Neuronal stem cell (in vitro differentiated cells): ENCODE results near the gene MINK1. TPM values are rescaled to one million over a fixed set of nuclear protein-coding genes. Genes with fewer than 3 reads are reported as not detected.

ENCODE experiments used
- DNase-seq: peaks from one replicate; pipeline ENCODE4 v3.0.0-alpha.2; 2013; ENCODE audit warnings: low spot score
- H2AFZ ChIP-seq: one replicate; pipeline ENCODE4 v1.6.1; 2013; ENCODE audit warnings: mild to moderate bottlenecking, low read length, inconsistent platforms
- H2AK5ac ChIP-seq: 2 replicates; pipeline ENCODE4 v1.6.1; 2013; ENCODE audit warnings: low read depth, mild to moderate bottlenecking, inconsistent platforms, low read length, moderate library complexity, mixed read lengths
- H2BK120ac ChIP-seq: 2 replicates; pipeline ENCODE4 v1.6.1; 2013; ENCODE audit warnings: low read depth, mild to moderate bottlenecking, inconsistent platforms, low read length, moderate library complexity, mixed read lengths
- H2BK12ac ChIP-seq: one replicate; pipeline ENCODE4 v1.6.1; 2013; ENCODE audit warnings: low read length, inconsistent platforms
- H2BK15ac ChIP-seq: 2 replicates; pipeline ENCODE4 v1.6.1; 2013; ENCODE audit warnings: mild to moderate bottlenecking, low read length, inconsistent platforms, mixed read lengths
- H2BK5ac ChIP-seq: one replicate; pipeline ENCODE4 v1.6.1; 2013; ENCODE audit warnings: inconsistent platforms, mild to moderate bottlenecking, low read length, moderate library complexity
- H3K14ac ChIP-seq: one replicate; pipeline ENCODE4 v1.6.1; 2013; ENCODE audit warnings: low read length, inconsistent platforms
- H3K18ac ChIP-seq: 2 replicates; pipeline ENCODE4 v1.6.1; 2013; ENCODE audit warnings: low read length, inconsistent platforms
- H3K23ac ChIP-seq: 2 replicates; pipeline ENCODE4 v1.6.1; 2013; ENCODE audit warnings: low read depth, mild to moderate bottlenecking, mixed read lengths, low read length, inconsistent platforms; ENCODE audit not compliant: poor library complexity
- H3K27ac ChIP-seq: replicated peaks from 3 replicates; pipeline ENCODE4 v1.5.1; 2013; ENCODE audit warnings: low read length, inconsistent platforms
- H3K27me3 ChIP-seq, 3 experiments: 2 replicates each; pipeline ENCODE4 v1.6.1; 2013; ENCODE audit warnings: low read length in 3 of 3, mild to moderate bottlenecking in 2 of 3, inconsistent platforms in 1 of 3, low read depth in 1 of 3, mixed read lengths in 1 of 3, moderate library complexity in 1 of 3; ENCODE audit not compliant: control insufficient read depth in 3 of 3, insufficient read depth in 3 of 3
- H3K36me3 ChIP-seq, 2 donors: replicated peaks in 1 of 2; 2 replicates each; pipeline ENCODE4 v1.6.1; 2013; ENCODE audit warnings: low read length in 2 of 2; ENCODE audit not compliant: control insufficient read depth in 2 of 2, insufficient read depth in 2 of 2
- H3K4ac ChIP-seq: 2 replicates; pipeline ENCODE4 v1.6.1; 2013; ENCODE audit warnings: inconsistent platforms, mild to moderate bottlenecking, low read length, moderate library complexity
- H3K4me1 ChIP-seq, 2 donors: 1 replicate in 1 of 2; 2 replicates in 1 of 2; pipeline ENCODE4 v1.6.1; 2013; ENCODE audit warnings: low read length in 2 of 2, low read depth in 1 of 2; ENCODE audit not compliant: control insufficient read depth in 2 of 2, insufficient read depth in 1 of 2
- H3K4me2 ChIP-seq: one replicate; pipeline ENCODE4 v1.6.1; 2013; ENCODE audit warnings: mild to moderate bottlenecking, low read length, inconsistent platforms; ENCODE audit not compliant: insufficient read depth, poor library complexity, severe bottlenecking
- H3K4me3 ChIP-seq, 2 donors: 2 replicates each; pipeline ENCODE4 v1.5.1; 2013; ENCODE audit warnings: low read length in 2 of 2, mild to moderate bottlenecking in 2 of 2, inconsistent platforms in 1 of 2, moderate library complexity in 1 of 2
- H3K79me1 ChIP-seq: one replicate; pipeline ENCODE4 v1.6.1; 2013; ENCODE audit warnings: low read depth, mild to moderate bottlenecking, inconsistent platforms, low read length, moderate library complexity
- H3K9ac ChIP-seq: one replicate; pipeline ENCODE4 v1.6.1; 2013; ENCODE audit warnings: mild to moderate bottlenecking, low read depth, low read length, inconsistent platforms; ENCODE audit not compliant: poor library complexity
- H3K9me3 ChIP-seq, 2 donors: replicated peaks in 1 of 2; 2 replicates each; pipeline versions ENCODE3 to v1.6.1; 2013; ENCODE audit warnings: low read length in 2 of 2, mild to moderate bottlenecking in 2 of 2, inconsistent platforms in 1 of 2, low read depth in 1 of 2, mixed read lengths in 1 of 2, moderate library complexity in 1 of 2; ENCODE audit not compliant: control insufficient read depth in 2 of 2, insufficient read depth in 1 of 2
- H4K8ac ChIP-seq: one replicate; pipeline ENCODE4 v1.6.1; 2013; ENCODE audit warnings: low read depth, mild to moderate bottlenecking, inconsistent platforms, low read length, moderate library complexity
- H4K91ac ChIP-seq: one replicate; pipeline ENCODE4 v1.6.1; 2013; ENCODE audit warnings: low read length, low read depth, mild to moderate bottlenecking, inconsistent platforms; ENCODE audit not compliant: poor library complexity
- WGBS, 2 donors: extraction: QIAGEN DNeasy Blood & Tissue Kit; methylation state at CpG; one replicate each; pipeline ENCODE4 v1.1.7; 2013; ENCODE audit warnings: missing lambda C conversion rate in 2 of 2, mixed read lengths in 1 of 2; ENCODE audit not compliant: insufficient read length in 2 of 2, insufficient replicate concordance in 1 of 2; ENCODE audit errors: extremely low coverage in 2 of 2; 5-methylcytosine and 5-hydroxymethylcytosine counted together
- polyA plus RNA-seq, 2 experiments: library from polyadenylated mRNA; stranded (reverse); fragments of 200-250 nt; gene quantifications; one replicate each; pipeline ENCODE4 v1.2.3, GENCODE V29; 2013

Gene MINK1
- 29.2 TPM for polyA plus RNA-seq (2013, experiment 1 of 2)
- polyA plus RNA-seq (2013, experiment 2 of 2), result 27.0 TPM

DNA sequence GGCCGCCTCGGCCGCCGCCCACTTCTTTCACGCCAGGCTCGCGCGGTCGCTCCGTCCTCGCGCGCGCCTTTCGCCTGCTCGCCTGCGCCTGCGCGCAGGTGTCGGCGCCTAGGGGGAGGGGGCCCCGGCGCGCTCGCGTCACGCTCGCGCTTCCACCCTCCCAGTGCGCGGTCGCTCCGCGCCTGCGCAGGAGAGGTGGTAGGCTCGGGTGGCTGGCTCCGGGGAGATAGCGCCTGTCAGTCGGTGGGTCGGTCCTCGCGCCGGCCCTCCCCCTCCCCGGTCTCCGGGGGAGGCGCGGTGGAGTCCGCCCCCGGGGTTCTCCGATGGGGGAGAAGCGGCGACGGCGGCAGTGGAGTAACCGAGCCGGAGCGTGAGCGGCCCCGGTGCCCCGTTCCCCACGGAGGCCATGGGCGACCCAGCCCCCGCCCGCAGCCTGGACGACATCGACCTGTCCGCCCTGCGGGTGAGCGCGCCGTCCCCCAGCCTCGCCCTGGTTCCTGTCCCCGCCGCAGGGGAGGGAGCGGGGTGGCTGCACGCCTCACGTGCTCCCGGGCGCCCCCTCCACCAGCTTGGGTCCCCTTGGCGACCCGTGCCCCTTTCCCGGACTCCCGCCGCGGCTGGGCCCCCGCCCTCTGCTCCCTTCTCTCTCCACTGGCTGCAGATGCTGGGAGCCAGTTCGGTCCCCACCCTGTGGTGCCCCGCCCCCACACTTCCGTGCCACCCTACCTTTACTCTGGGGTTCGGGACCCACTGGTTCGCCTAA lies at the start of gene MINK1:
Gene MINK1, plus strand, starts transcription at position 163 of the 763 bp plus-strand sequence. Its CDS starts 244 bp downstream, at position 407.
- H3K4me1 ChIP-seq, result peaks cover 7 to 10% of the 10 kb centered on the region in 2 donors
- no peaks in the 10 kb centered on the region for H3K9me3 ChIP-seq
- H3K4me3 ChIP-seq, result peak within 1 kb of the TSS; percentile 78 to 97
- DNase-seq, result peak; percentile 90
- H3K18ac ChIP-seq, result peak within 1 kb of the TSS; percentile 97
- H4K91ac ChIP-seq, result no peak within 1 kb of the TSS
- H3K4ac ChIP-seq, result no peak within 1 kb of the TSS
- H2AFZ ChIP-seq, result peak within 1 kb of the TSS; percentile 91
- no peak within 1 kb of the TSS for H2BK12ac ChIP-seq
- WGBS, 2 donors, result no CpG with 5 or more reads among the region's 91 CpGs
- peak within 1 kb of the TSS; percentile 61 for H3K27ac ChIP-seq
- H2AK5ac ChIP-seq, result peak within 1 kb of the TSS; percentile 60
- peak within 1 kb of the TSS; percentile 99 for H3K4me2 ChIP-seq
- peak within 1 kb of the TSS; percentile 98 for H3K9ac ChIP-seq
- H3K36me3 ChIP-seq, result peaks cover 4 to 18% of the 10 kb centered on the region in 2 donors
- H3K27me3 ChIP-seq, result no peaks in the 10 kb centered on the region
- H2BK120ac ChIP-seq, result no peak within 1 kb of the TSS
- H2BK15ac ChIP-seq, result no peak within 1 kb of the TSS
- H3K23ac ChIP-seq, result peak within 1 kb of the TSS; percentile 92
- H3K79me1 ChIP-seq, result peaks cover 9% of the 10 kb centered on the region
- H4K8ac ChIP-seq, result no peak within 1 kb of the TSS
- H3K14ac ChIP-seq, result peak within 1 kb of the TSS; percentile 67
- peak within 1 kb of the TSS; percentile 99 for H2BK5ac ChIP-seq

DNA sequence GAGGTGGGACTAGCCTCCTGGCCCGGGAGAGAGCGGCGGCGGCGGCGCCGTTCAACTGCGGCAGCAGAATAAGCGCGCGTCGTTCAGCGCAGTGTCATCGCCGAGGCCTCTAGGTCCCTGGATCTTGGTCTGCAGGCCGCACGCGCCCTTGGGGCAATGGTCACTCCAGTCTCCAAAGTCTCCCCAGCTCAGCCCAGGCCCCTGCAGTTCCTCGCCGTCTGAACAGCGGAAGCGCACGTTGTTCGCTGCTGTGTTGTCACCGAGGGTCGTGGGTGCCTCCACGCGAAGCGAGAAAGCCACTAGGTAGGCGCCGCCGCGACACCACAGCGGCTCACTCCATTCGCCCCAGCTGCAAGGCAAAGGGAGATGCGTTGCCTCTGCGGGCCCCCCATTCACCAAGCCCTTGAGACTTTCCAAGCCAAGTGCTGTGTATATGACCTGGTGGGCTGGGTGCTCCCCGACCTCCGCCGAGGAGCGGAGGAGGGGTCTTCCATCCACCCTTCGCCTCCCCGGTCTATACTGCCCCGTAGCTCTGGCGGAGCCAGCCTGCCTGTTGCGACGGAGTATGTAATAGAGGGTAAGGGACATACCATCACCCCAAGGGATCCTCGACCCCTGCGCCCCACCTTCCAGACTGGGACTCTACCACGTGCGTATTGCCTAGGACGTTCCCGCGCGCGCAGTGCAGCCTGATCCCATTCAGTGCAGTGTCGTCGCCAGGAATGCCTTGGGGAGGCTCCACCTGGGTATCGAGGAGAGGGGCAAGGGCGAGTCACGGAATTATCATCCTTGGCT lies 47.6 kb upstream of the MINK1 start:
- Histone ChIP-seq H2AK5ac (peak overlapping the region; percentile 56), H2BK120ac (no peak overlapping the region), H3K14ac (peak overlapping the region; percentile 38), H3K9me3 (no peaks in the 10 kb centered on the region), H3K36me3 (no peaks in the 10 kb centered on the region), H3K23ac (peak overlapping the region; percentile 80), H2BK12ac (peak overlapping the region; percentile 58), H2AFZ (no peak overlapping the region), H3K4me1 (peaks cover 2 to 9% of the 10 kb centered on the region in 2 donors), H4K8ac (no peak overlapping the region), H3K27ac (no peak overlapping the region), H3K4ac (peak overlapping the region; percentile 37), H3K9ac (no peak overlapping the region), H3K4me3 (no peak overlapping the region), H2BK5ac (peak overlapping the region; percentile 13), H3K79me1 (peaks cover 2% of the 10 kb centered on the region), H4K91ac (no peak overlapping the region), H3K18ac (peak overlapping the region; percentile 38), H2BK15ac (no peak overlapping the region), H3K4me2 (no peak overlapping the region), H3K27me3 (peaks cover 0 to 11% (median 4%) of the 10 kb centered on the region in 3 experiments)
- DNase-seq, result no peak
- no CpG with 5 or more reads among the region's 61 CpGs for WGBS, 2 donors

DNA sequence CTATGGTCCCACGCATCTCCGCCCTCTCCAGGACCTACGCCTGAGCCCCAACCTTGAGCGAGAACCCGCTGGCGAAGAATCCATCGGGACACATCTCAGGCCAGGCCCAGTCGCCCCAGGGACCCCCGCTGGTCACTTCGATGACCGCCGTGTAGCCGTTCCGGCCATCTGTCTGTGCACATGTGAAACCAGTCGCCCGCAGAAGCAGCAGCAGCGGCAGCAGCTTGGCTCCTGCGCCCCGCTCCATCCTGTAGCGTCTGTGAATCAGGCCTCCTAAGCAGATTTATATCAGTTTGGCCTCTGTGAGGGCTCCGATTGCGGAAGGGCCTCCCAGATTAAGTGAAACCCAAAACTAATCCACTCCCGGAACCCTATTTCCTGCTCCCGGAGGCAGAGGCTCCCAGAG lies 47.0 kb upstream of the MINK1 start, which contains the start of gene VMO1:
Gene VMO1, minus strand, starts transcription at position 259 of the 406 bp plus-strand sequence. Its CDS starts 12 bp downstream, at position 247.
- no peak for DNase-seq
- H3K36me3 ChIP-seq, result no peaks in the 10 kb centered on the region

More for the DNA sequence above, 47.0 kb upstream of the MINK1 start, which contains the start of gene VMO1:
- Histone ChIP-seq H3K27ac (no peak within 1 kb of the TSS), H4K8ac (no peak within 1 kb of the TSS), H3K4me3 (no peak within 1 kb of the TSS), H2BK15ac (no peak within 1 kb of the TSS), H3K79me1 (peaks cover 2% of the 10 kb centered on the region), H3K18ac (peak within 1 kb of the TSS; percentile 48), H3K27me3 (peaks cover 0 to 14% (median 4%) of the 10 kb centered on the region in 3 experiments), H2AK5ac (peak within 1 kb of the TSS; percentile 56), H2BK12ac (peak within 1 kb of the TSS; percentile 58), H3K9ac (no peak within 1 kb of the TSS), H3K14ac (peak within 1 kb of the TSS; percentile 38), H2BK5ac (peak within 1 kb of the TSS; percentile 13), H2BK120ac (no peak within 1 kb of the TSS), H3K4ac (peak within 1 kb of the TSS; percentile 37), H4K91ac (no peak within 1 kb of the TSS), H3K4me1 (peaks cover 4 to 12% of the 10 kb centered on the region in 2 donors), H3K4me2 (no peak within 1 kb of the TSS), H3K9me3 (no peaks in the 10 kb centered on the region), H2AFZ (no peak within 1 kb of the TSS), H3K23ac (peak within 1 kb of the TSS; percentile 80)
- WGBS, 2 donors, result no CpG with 5 or more reads among the region's 24 CpGs
